H9 (cell line): ENCODE data around the gene SIT1. TPM values are rescaled to one million over a fixed set of nuclear protein-coding genes. Genes with fewer than 3 reads are reported as not detected.

ENCODE experiments used
- DNase-seq: peaks from one replicate; pipeline ENCODE4 v3.0.0-alpha.2; 2017
- H2AFZ ChIP-seq: one replicate; pipeline ENCODE4 v1.6.1; 2013; ENCODE audit warnings: mild to moderate bottlenecking, low read length, control low read depth, moderate library complexity
- H2AK5ac ChIP-seq: 2 replicates; pipeline ENCODE4 v1.6.1; 2013; ENCODE audit warnings: low read length, control low read depth, mixed read lengths; ENCODE audit not compliant: insufficient read length
- H2BK120ac ChIP-seq: one replicate; pipeline ENCODE4 v1.6.1; 2013; ENCODE audit warnings: low read depth, mild to moderate bottlenecking, low read length, control low read depth, inconsistent platforms; ENCODE audit not compliant: poor library complexity, severe bottlenecking
- H2BK12ac ChIP-seq: 2 replicates; pipeline ENCODE4 v1.6.1; 2013; ENCODE audit warnings: low read length, control low read depth, mixed read lengths, low read depth; ENCODE audit not compliant: insufficient read length
- H2BK15ac ChIP-seq: 2 replicates; pipeline ENCODE4 v1.6.1; 2013; ENCODE audit warnings: low read depth, low read length, control low read depth
- H2BK20ac ChIP-seq: one replicate; pipeline ENCODE4 v1.6.1; 2013; ENCODE audit warnings: low read depth, mild to moderate bottlenecking, low read length, control low read depth, inconsistent platforms; ENCODE audit not compliant: poor library complexity, severe bottlenecking
- H2BK5ac ChIP-seq: 2 replicates; pipeline ENCODE4 v1.6.1; 2013; ENCODE audit warnings: low read length, control low read depth, mixed read lengths; ENCODE audit not compliant: insufficient read length
- H3K14ac ChIP-seq: 2 replicates; pipeline ENCODE4 v1.6.1; 2013; ENCODE audit warnings: low read length, control low read depth; ENCODE audit not compliant: insufficient read depth
- H3K18ac ChIP-seq: 2 replicates; pipeline ENCODE4 v1.6.1; 2013; ENCODE audit warnings: low read depth, mild to moderate bottlenecking, mixed read lengths, low read length, control low read depth; ENCODE audit not compliant: insufficient read length
- H3K23ac ChIP-seq: 2 replicates; pipeline ENCODE4 v1.6.1; 2013; ENCODE audit warnings: low read length, control low read depth, mixed read lengths, low read depth; ENCODE audit not compliant: insufficient read length
- H3K23me2 ChIP-seq: 2 replicates; pipeline ENCODE4 v1.6.1; 2013; ENCODE audit warnings: low read depth, mild to moderate bottlenecking, mixed read lengths, low read length, control low read depth; ENCODE audit not compliant: insufficient read length, poor library complexity, severe bottlenecking
- H3K27ac ChIP-seq: 2 replicates; pipeline ENCODE4 v1.5.1; 2013; ENCODE audit warnings: low read length, control low read depth, mixed read lengths, low read depth; ENCODE audit not compliant: insufficient read length
- H3K27me3 ChIP-seq: 2 replicates; pipeline ENCODE4 v1.6.1; 2013; ENCODE audit warnings: low read length, control low read depth, inconsistent platforms; ENCODE audit not compliant: insufficient read depth
- H3K4ac ChIP-seq: 2 replicates; pipeline ENCODE4 v1.6.1; 2013; ENCODE audit warnings: low read depth, mild to moderate bottlenecking, control low read depth, inconsistent platforms, low read length, moderate library complexity
- H3K4me1 ChIP-seq: 2 replicates; pipeline ENCODE4 v1.6.1; 2013; ENCODE audit warnings: low read length, control low read depth, inconsistent platforms; ENCODE audit not compliant: insufficient read depth
- H3K4me2 ChIP-seq: 2 replicates; pipeline ENCODE4 v1.6.1; 2013; ENCODE audit warnings: low read length, control low read depth, mixed read lengths; ENCODE audit not compliant: insufficient read length, insufficient read depth
- H3K56ac ChIP-seq: 2 replicates; pipeline ENCODE4 v1.6.1; 2013; ENCODE audit warnings: low read depth, mild to moderate bottlenecking, mixed read lengths, low read length, control low read depth; ENCODE audit not compliant: insufficient read length
- H3K79me1 ChIP-seq: 2 replicates; pipeline ENCODE4 v1.6.1; 2013; ENCODE audit warnings: low read depth, mild to moderate bottlenecking, moderate library complexity, low read length, control low read depth, inconsistent platforms; ENCODE audit not compliant: insufficient read depth, poor library complexity, severe bottlenecking
- H3K79me2 ChIP-seq: 2 replicates; pipeline ENCODE4 v1.6.1; 2013; ENCODE audit warnings: low read length, control low read depth, inconsistent platforms; ENCODE audit not compliant: insufficient read depth
- H3K9ac ChIP-seq: 2 replicates; pipeline ENCODE4 v1.6.1; 2013; ENCODE audit warnings: low read length, control low read depth, mixed read lengths; ENCODE audit not compliant: insufficient read length; ENCODE audit errors: extremely low read depth
- H3K9me3 ChIP-seq: one replicate; pipeline ENCODE4 v1.6.1; 2013; ENCODE audit warnings: low read depth, low read length, inconsistent platforms; ENCODE audit not compliant: control insufficient read depth
- H3T11ph ChIP-seq: one replicate; pipeline ENCODE4 v1.6.1; 2013; ENCODE audit warnings: mild to moderate bottlenecking, low read length, control low read depth, inconsistent platforms
- H4K20me1 ChIP-seq: one replicate; pipeline ENCODE4 v1.6.1; 2013; ENCODE audit not compliant: control insufficient read depth, insufficient read length, insufficient read depth
- H4K5ac ChIP-seq: 2 replicates; pipeline ENCODE4 v1.6.1; 2013; ENCODE audit warnings: low read depth, mild to moderate bottlenecking, mixed read lengths, low read length, control low read depth; ENCODE audit not compliant: insufficient read length
- H4K8ac ChIP-seq: replicated peaks from 2 replicates; pipeline ENCODE4 v1.6.1; 2013; ENCODE audit warnings: low read length, control low read depth, mixed read lengths, low read depth; ENCODE audit not compliant: insufficient read length
- H4K91ac ChIP-seq: 2 replicates; pipeline ENCODE4 v1.6.1; 2013; ENCODE audit warnings: low read depth, mild to moderate bottlenecking, moderate library complexity, mixed read lengths, low read length, control low read depth; ENCODE audit not compliant: insufficient read length
- H3K27ac Mint-ChIP-seq, 3 experiments: 2 replicates in 2 of 3; 3 replicates in 1 of 3; pipeline ENCODE4 v1.8.0; 2020 to 2021; ENCODE audit warnings: mixed read lengths in 3 of 3, mild to moderate bottlenecking in 1 of 3, moderate library complexity in 1 of 3
- H3K27me3 Mint-ChIP-seq: 2 replicates; pipeline ENCODE4 v1.8.0; 2021; ENCODE audit warnings: low read depth, mild to moderate bottlenecking, moderate library complexity, mixed read lengths
- H3K36me3 Mint-ChIP-seq, 3 experiments: 2 replicates in 2 of 3; 3 replicates in 1 of 3; pipeline ENCODE4 v1.8.0; 2020 to 2021; ENCODE audit warnings: low read depth in 3 of 3, mixed read lengths in 3 of 3; ENCODE audit not compliant: insufficient read depth in 1 of 3
- H3K4me1 Mint-ChIP-seq, 2 experiments: 2 replicates each; pipeline ENCODE4 v1.8.0; 2020; ENCODE audit warnings: mixed read lengths in 2 of 2
- H3K4me3 Mint-ChIP-seq, 2 experiments: 2 replicates in 1 of 2; 3 replicates in 1 of 2; pipeline ENCODE4 v1.8.0; 2020 to 2021; ENCODE audit warnings: mild to moderate bottlenecking in 2 of 2, mixed read lengths in 2 of 2, moderate library complexity in 1 of 2
- H3K9me3 Mint-ChIP-seq, 2 experiments: 2 replicates in 1 of 2; 3 replicates in 1 of 2; pipeline ENCODE4 v1.8.0; 2020; ENCODE audit warnings: mild to moderate bottlenecking in 2 of 2, mixed read lengths in 2 of 2, moderate library complexity in 1 of 2
- WGBS: extraction: QIAGEN DNeasy Blood & Tissue Kit; methylation state at CpG from one replicate; pipeline ENCODE4 v1.1.7; 2013; ENCODE audit warnings: missing lambda C conversion rate, low lambda C conversion rate, mixed read lengths; ENCODE audit not compliant: insufficient read length; ENCODE audit errors: extremely low coverage; 5-methylcytosine and 5-hydroxymethylcytosine counted together
- total RNA-seq: library from RNA; stranded (reverse); gene quantifications from 2 replicates; pipeline ENCODE4 v1.2.1, GENCODE V29; 2021
- TF ChIP-seq, protein P1 (sequence below): fragments of 200-600 bp; sonication (generic); conservative IDR thresholded peaks from 3 replicates; pipeline ENCODE4 v1.8.0; 2021; ENCODE audit warnings: antibody characterized with exemption, mild to moderate bottlenecking

The SIT1 gene
- total RNA-seq, 1 experiment from 2014 or later: 1.6 TPM

GRCh38 chr9:35629597-35629996 is 21.1 kb downstream of the SIT1 start:
- Histone ChIP-seq H2AK5ac (no peak overlapping the region), H3K23me2 (no peaks in the 10 kb centered on the region), H3T11ph (no peak overlapping the region), H3K27ac (no peak overlapping the region), H3K4me1 (no peaks in the 10 kb centered on the region), H3K23ac (no peak overlapping the region), H2BK120ac (no peak overlapping the region), H4K20me1 (no peaks in the 10 kb centered on the region), H3K79me2 (no peaks in the 10 kb centered on the region), H3K79me1 (no peaks in the 10 kb centered on the region), H2BK5ac (no peak overlapping the region), H2BK12ac (no peak overlapping the region), H3K14ac (no peak overlapping the region), H4K91ac (no peak overlapping the region), H3K4me2 (no peak overlapping the region), H3K4ac (no peak overlapping the region), H3K9me3 (no peaks in the 10 kb centered on the region), H4K5ac (no peak overlapping the region), H3K56ac (no peak overlapping the region), H3K18ac (no peak overlapping the region), H2BK15ac (no peak overlapping the region), H2BK20ac (no peak overlapping the region), H3K27me3 (no peaks in the 10 kb centered on the region), H2AFZ (no peak overlapping the region), H3K9ac (no peak overlapping the region), H4K8ac (no peak overlapping the region)
- TF ChIP-seq, protein P1, sequence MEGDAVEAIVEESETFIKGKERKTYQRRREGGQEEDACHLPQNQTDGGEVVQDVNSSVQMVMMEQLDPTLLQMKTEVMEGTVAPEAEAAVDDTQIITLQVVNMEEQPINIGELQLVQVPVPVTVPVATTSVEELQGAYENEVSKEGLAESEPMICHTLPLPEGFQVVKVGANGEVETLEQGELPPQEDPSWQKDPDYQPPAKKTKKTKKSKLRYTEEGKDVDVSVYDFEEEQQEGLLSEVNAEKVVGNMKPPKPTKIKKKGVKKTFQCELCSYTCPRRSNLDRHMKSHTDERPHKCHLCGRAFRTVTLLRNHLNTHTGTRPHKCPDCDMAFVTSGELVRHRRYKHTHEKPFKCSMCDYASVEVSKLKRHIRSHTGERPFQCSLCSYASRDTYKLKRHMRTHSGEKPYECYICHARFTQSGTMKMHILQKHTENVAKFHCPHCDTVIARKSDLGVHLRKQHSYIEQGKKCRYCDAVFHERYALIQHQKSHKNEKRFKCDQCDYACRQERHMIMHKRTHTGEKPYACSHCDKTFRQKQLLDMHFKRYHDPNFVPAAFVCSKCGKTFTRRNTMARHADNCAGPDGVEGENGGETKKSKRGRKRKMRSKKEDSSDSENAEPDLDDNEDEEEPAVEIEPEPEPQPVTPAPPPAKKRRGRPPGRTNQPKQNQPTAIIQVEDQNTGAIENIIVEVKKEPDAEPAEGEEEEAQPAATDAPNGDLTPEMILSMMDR: no peak
- H3K9me3 Mint-ChIP-seq: no peaks in the 10 kb centered on the region
- H3K27ac Mint-ChIP-seq: no peak overlapping the region
- H3K4me3 Mint-ChIP-seq: no peak overlapping the region
- H3K36me3 Mint-ChIP-seq: no peaks in the 10 kb centered on the region
- H3K4me1 Mint-ChIP-seq: no peaks in the 10 kb centered on the region
- H3K27me3 Mint-ChIP-seq: no peaks in the 10 kb centered on the region; the same call in 1 of the 2 replicates
- DNase-seq: no peak
- no CpG with 5 or more reads among the region's 5 CpGs for WGBS
